ENCODE results near the gene FMO2. TPM values are rescaled to one million over a fixed set of nuclear protein-coding genes. Genes with fewer than 3 reads are reported as not detected.

Gene FMO2
- total and polyA plus RNA-seq, 2 of the 8 experiments (the other 6 are each of a cell fraction or from before 2014, with no cell fraction given) = not detected

- TF ChIP-seq E2F6 (IDR thresholded peaks at IDR 0.05) (no peak), RBBP5 (IDR thresholded peaks at IDR 0.05; ENCODE audit: borderline replicate concordance, low read depth, low read length) (no peak), SIX5 (IDR thresholded peaks at IDR 0.05; ENCODE audit: low read depth, low read length) (no peak), KDM5A (IDR thresholded peaks at IDR 0.05; ENCODE audit: low read length) (no peak)
Measured at GRCh38 chr1:171231326-171231725, 46.2 kb downstream of the FMO2 start (continued).

All from H1 (cell line).